A549 (cell line): ENCODE data around the gene SLC35C1. TPM values are rescaled to one million over a fixed set of nuclear protein-coding genes. Genes with fewer than 3 reads are reported as not detected.

Experiments
- ATAC-seq, 2 experiments: fragments of 200-7000 bp in 1 of 2; fragments of >200 bp in 1 of 2; cut with Nextera tagmentation in 1 of 2; cut with Tn5 transposase in 1 of 2; 3 replicates each; pipeline versions ENCODE4 v1.8.0 to v1.9.1; 2018 to 2020; ENCODE audit warnings: mild to moderate bottlenecking in 1 of 2, moderate library complexity in 1 of 2
- CTCF ChIA-PET: fragments of 300-600 bp; sonication (Branson Sonifier 250); formaldehyde crosslinking; extraction: SDS; loops from one replicate; lab custom pipeline; 2021; ENCODE audit warnings: antibody characterized with exemption, inconsistent platforms; lab: Yijun Ruan, JAX
- POLR2A ChIA-PET: fragments of 350-600 bp; formaldehyde crosslinking; extraction: SDS; loops from one replicate; lab custom pipeline; 2021; ENCODE audit warnings: antibody characterized with exemption, inconsistent platforms; lab: Yijun Ruan, JAX
- DNase-seq, 2 experiments: peaks; one replicate each; pipeline versions ENCODE4 v3.0.0 to v3.0.0-alpha.2; 2011 to 2016; ENCODE audit warnings: low read depth in 1 of 2, low spot score in 1 of 2
- FAIRE-seq: peaks from 2 replicates; lab custom pipeline; 2011; peaks lifted over from hg19 to GRCh38; lab: Jason Lieb, UNC
- H3K27ac ChIP-seq, 2 experiments: fragments of >200 bp; sonication (Bioruptor Twin); formaldehyde crosslinking; 3 replicates each; pipeline ENCODE4 v1.5.1; 2016 to 2017
- H3K4me1 ChIP-seq: fragments of >200 bp; sonication (Bioruptor Twin); formaldehyde crosslinking; 3 replicates; pipeline ENCODE4 v1.6.1; 2016
- H3K4me2 ChIP-seq: fragments of >200 bp; sonication (Bioruptor Twin); formaldehyde crosslinking; 3 replicates; pipeline ENCODE4 v1.6.1; 2016
- H3K4me3 ChIP-seq: fragments of >200 bp; sonication (Bioruptor Twin); formaldehyde crosslinking; 3 replicates; pipeline ENCODE4 v1.5.1; 2016
- H3K9me3 ChIP-seq: fragments of >200 bp; sonication (Bioruptor Twin); formaldehyde crosslinking; 3 replicates; pipeline ENCODE4 v1.6.1; 2016
- ATOH8 ChIP-seq: fragments of 250-450 bp; sonication (Bioruptor Pico); IDR thresholded peaks from 2 replicates; pipeline ENCODE4 v1.5.0; 2020; ENCODE audit warnings: low read depth, mild to moderate bottlenecking, moderate library complexity
- BCL3 ChIP-seq: fragments of >200 bp; sonication (Bioruptor Twin); formaldehyde crosslinking; IDR thresholded peaks from 3 replicates; pipeline ENCODE4 v1.6.1; 2016
- BHLHE40 ChIP-seq: IDR thresholded peaks from 2 replicates; pipeline ENCODE4 v1.6.1; 2012; ENCODE audit warnings: low read depth, low read length, inconsistent platforms
- CHD2 ChIP-seq: fragments of 150-350 bp; IDR thresholded peaks from 2 replicates; pipeline ENCODE4 v1.6.1; 2014; ENCODE audit warnings: low read length; ENCODE audit not compliant: partially characterized antibody
- CTCF ChIP-seq: fragments of >200 bp; sonication (Bioruptor Twin); formaldehyde crosslinking; IDR thresholded peaks from 3 replicates; pipeline ENCODE4 v1.5.1; 2016
- EHMT2 ChIP-seq: fragments of 200-600 bp; sonication (generic); IDR thresholded peaks from 2 replicates; pipeline ENCODE4 v1.6.1; 2016; ENCODE audit warnings: antibody characterized with exemption, low read depth, mild to moderate bottlenecking, moderate library complexity
- EP300 ChIP-seq, 2 experiments: fragments of >200 bp; sonication (Bioruptor Twin); formaldehyde crosslinking; IDR thresholded peaks; 2 replicates in 1 of 2; 3 replicates in 1 of 2; pipeline ENCODE4 v1.6.1; 2016 to 2017
- ESRRA ChIP-seq: fragments of 150-350 bp; IDR thresholded peaks from 2 replicates; pipeline ENCODE4 v1.6.1; 2014; ENCODE audit warnings: mild to moderate bottlenecking, low read length, borderline replicate concordance
- GATA3 ChIP-seq: IDR thresholded peaks from 2 replicates; pipeline ENCODE4 v1.6.1; 2012; ENCODE audit warnings: borderline replicate concordance
- JUN ChIP-seq, 2 experiments: fragments of >200 bp; sonication (Bioruptor Twin); formaldehyde crosslinking; IDR thresholded peaks; 2 replicates in 1 of 2; 3 replicates in 1 of 2; pipeline ENCODE4 v1.6.1; 2016 to 2017
- KDM1A ChIP-seq: fragments of 200-600 bp; sonication (generic); IDR thresholded peaks from 2 replicates; pipeline ENCODE4 v1.6.1; 2016; ENCODE audit warnings: low read depth, mild to moderate bottlenecking
- KDM5A ChIP-seq: fragments of 200-600 bp; sonication (generic); IDR thresholded peaks from 2 replicates; pipeline ENCODE4 v1.6.1; 2016; ENCODE audit warnings: antibody characterized with exemption, mild to moderate bottlenecking
- MAFK ChIP-seq: fragments of 450-650 bp; IDR thresholded peaks from 2 replicates; pipeline ENCODE4 v1.6.1; 2014; ENCODE audit not compliant: partially characterized antibody
- MAX ChIP-seq: IDR thresholded peaks from 2 replicates; pipeline ENCODE4 v1.6.1; 2012
- MYC ChIP-seq: IDR thresholded peaks from 2 replicates; pipeline ENCODE4 v1.6.1; 2012; ENCODE audit warnings: mild to moderate bottlenecking, inconsistent platforms, low read length, improper control_type of control experiment, borderline replicate concordance
- NFE2L2 ChIP-seq: fragments of 150-350 bp; conservative IDR thresholded peaks from 2 replicates; pipeline ENCODE4 v1.6.1; 2014; ENCODE audit warnings: low read length
- NPAS2 ChIP-seq: fragments of 250-450 bp; sonication (Bioruptor Pico); IDR thresholded peaks from 2 replicates; pipeline ENCODE4 v1.8.0; 2022; ENCODE audit warnings: mild to moderate bottlenecking, moderate library complexity, borderline replicate concordance
- POLR2A ChIP-seq: IDR thresholded peaks from 2 replicates; pipeline ENCODE4 v1.6.1; 2012; ENCODE audit warnings: mild to moderate bottlenecking, low read length
- RAD21 ChIP-seq, 2 experiments: fragments of >200 bp in 1 of 2; sonication (Bioruptor Twin) in 1 of 2; formaldehyde crosslinking in 1 of 2; IDR thresholded peaks in 1 of 2; conservative IDR thresholded peaks in 1 of 2; 2 replicates in 1 of 2; 3 replicates in 1 of 2; pipeline ENCODE4 v1.6.1; 2012 to 2018; ENCODE audit warnings: inconsistent platforms in 1 of 2
- RCOR1 ChIP-seq: fragments of 150-350 bp; IDR thresholded peaks from 2 replicates; pipeline ENCODE4 v1.6.1; 2014; ENCODE audit warnings: antibody characterized with exemption, low read length, low read depth
- RFX5 ChIP-seq: fragments of 450-650 bp; IDR thresholded peaks from 2 replicates; pipeline ENCODE4 v1.7.1; 2014; ENCODE audit warnings: antibody characterized with exemption, mild to moderate bottlenecking, moderate library complexity
- RNF2 ChIP-seq: fragments of 200-600 bp; sonication (generic); IDR thresholded peaks from 2 replicates; pipeline ENCODE4 v1.6.1; 2016; ENCODE audit warnings: low read depth, mild to moderate bottlenecking, antibody characterized with exemption, moderate library complexity, borderline replicate concordance
- SMC3 ChIP-seq: fragments of >200 bp; sonication (Bioruptor Twin); formaldehyde crosslinking; IDR thresholded peaks from 3 replicates; pipeline ENCODE4 v1.6.1; 2018; ENCODE audit warnings: inconsistent platforms
- SREBF2 ChIP-seq: fragments of 450-650 bp; IDR thresholded peaks from 2 replicates; pipeline ENCODE4 v1.6.1; 2014; ENCODE audit warnings: mild to moderate bottlenecking, moderate library complexity
- TFCP2L1 ChIP-seq: fragments of 250-450 bp; sonication (Bioruptor Pico); IDR thresholded peaks from 2 replicates; pipeline ENCODE4 v1.5.0; 2021; ENCODE audit warnings: mild to moderate bottlenecking
- USF2 ChIP-seq: fragments of 450-650 bp; IDR thresholded peaks from 2 replicates; pipeline ENCODE4 v1.6.1; 2014; ENCODE audit warnings: antibody characterized with exemption
- WGBS: methylation state at CpG from one replicate; pipeline ENCODE4 v1.1.6; 2017; ENCODE audit errors: missing lambda C conversion rate; 5-methylcytosine and 5-hydroxymethylcytosine counted together
- polyA plus RNA-seq, 4 experiments: library from polyadenylated mRNA; depleted of rRNA in 3 of 4; stranded (reverse); fragments of >200 nt; fragmentation: RNase III in 1 of 4; extraction: RNeasy Plus Mini Kit Qiagen cat#74134 plus additional on column Dnase treatment in 1 of 4; gene quantifications; 2 replicates in 3 of 4; 3 replicates in 1 of 4; pipeline ENCODE4 v1.2.3, GENCODE V29; 2011 to 2017

Gene SLC35C1
- polyA plus RNA-seq, 2 of the 4 experiments (the other 2 are of a cell fraction), result 3.3 to 14.0 TPM

- H3K4me3 ChIP-seq, result no peak overlapping the region
- no peak for DNase-seq
- TF ChIP-seq GATA3, result no peak
- TF ChIP-seq EHMT2, result no peak
- TF ChIP-seq BHLHE40, result no peak
- peak; percentile 14 for TF ChIP-seq MAFK
- TF ChIP-seq, all 56 proteins: peak for 1
- FAIRE-seq, result no peak
- no peaks in the 10 kb centered on the region for H3K9me3 ChIP-seq
- POLR2A ChIA-PET, result no interaction called here
- ATAC-seq, result no peak
- CTCF ChIA-PET, result interaction anchor here (0.6 to 3.9 kb wide), 9 partner anchors 17 to 577 kb away, joined by 3 to 32 read pairs (median 4); no protein-coding TSS in a partner anchor
- peaks cover 19% of the 10 kb centered on the region for H3K4me1 ChIP-seq
- 19% methylated on average over 3 of the region's 3 CpGs for WGBS
- H3K27ac ChIP-seq, result no peak overlapping the region
- no peak overlapping the region for H3K4me2 ChIP-seq
Observed at GRCh38 chr11:45844822-45845578, 40.1 kb downstream of the SLC35C1 start.

- CTCF ChIA-PET, result interaction anchor here (1.5 to 2.3 kb wide), 2 partner anchors 11 to 75 kb away, joined by 5 to 7 read pairs; no protein-coding TSS in a partner anchor
- DNase-seq (no peak), FAIRE-seq (no peak), ATAC-seq (no peak)
- no peak overlapping the region; the same call in 2 of the 3 replicates for H3K4me2 ChIP-seq
- 52% methylated on average over 4 of the region's 4 CpGs for WGBS
- POLR2A ChIA-PET, result interaction anchor here (0.7 kb wide), 1 partner anchor 72 kb away, joined by 6 read pairs; no protein-coding TSS in a partner anchor
- peaks cover 19% of the 10 kb centered on the region for H3K4me1 ChIP-seq
- TF ChIP-seq TFCP2L1 (CRISPR knock-in tag) (no peak), RFX5 (no peak), CHD2 (no peak), KDM5A (no peak), KDM1A (no peak), SREBF2 (no peak), POLR2A (no peak), CTCF (no peak), ATOH8 (CRISPR knock-in tag) (no peak), RCOR1 (no peak), ESRRA (no peak), RNF2 (no peak), EP300 (IDR thresholded peaks at IDR 0.05) (no peak), NFE2L2 (no peak), MAFK (no peak)
- no peak overlapping the region for H3K27ac ChIP-seq
- H3K4me3 ChIP-seq, result no peak overlapping the region
- H3K9me3 ChIP-seq, result no peaks in the 10 kb centered on the region
Observed at GRCh38 chr11:45846174-45846675, 41.3 kb downstream of the SLC35C1 start.

GRCh38 chr11:45846974-45847910 lies 42.3 kb downstream of the SLC35C1 start, which contains the start of gene CRY2:
TSS of gene CRY2 (plus strand) at chr11:45847475. CDS start at chr11:45847491, 16 bp downstream.
- Histone ChIP-seq H3K4me1 (peaks cover 19% of the 10 kb centered on the region), H3K4me3 (peak within 1 kb of the TSS; percentile 82), H3K4me2 (peak within 1 kb of the TSS; percentile 88), H3K27ac (peak within 1 kb of the TSS; percentile 68 to 88), H3K9me3 (no peaks in the 10 kb centered on the region)
- POLR2A ChIA-PET, result interaction anchor here (0.6 to 0.8 kb wide), 5 partner anchors 9 to 396 kb away, joined by 3 to 6 read pairs (median 4); no protein-coding TSS in a partner anchor
- peak; percentile 88 to 93 for ATAC-seq
- CTCF ChIA-PET, result interaction anchor here (0.9 to 2.3 kb wide), 3 partner anchors 10 to 76 kb away, joined by 3 to 7 read pairs (median 5); no protein-coding TSS in a partner anchor
- WGBS, result 2% methylated on average over 13 of the region's 75 CpGs
- no peak for FAIRE-seq
- peak; percentile 90 to 97 for DNase-seq
- TF ChIP-seq SMC3 (no peak), BCL3 (peak; percentile 46; the same call in 1 of the 3 replicates), NPAS2 (CRISPR knock-in tag) (peak; percentile 91), MAFK (no peak), MAX (peak; percentile 100), GATA3 (peak; percentile 50; the same call in 1 of the 2 replicates), JUN (IDR thresholded peaks at IDR 0.05) (peak in 1 of 2 experiments; percentile 64; a peak in 2 of 5 replicates), RAD21 (conservative IDR thresholded peaks at IDR 0.05 in 1 of 2, IDR thresholded peaks at IDR 0.05 in 1 of 2) (no peak), MYC (peak; percentile 46; the same call in 1 of the 2 replicates), USF2 (peak; percentile 52; the same call in 1 of the 2 replicates), KDM5A (peak; percentile 45; the same call in 1 of the 2 replicates)
